ENCODE data around the gene GOLGA6B. TPM values are rescaled to one million over a fixed set of nuclear protein-coding genes. Genes with fewer than 3 reads are reported as not detected.
"Not testable (repeated sequence)": the region's sequence is repeated elsewhere in the genome, so short reads cannot be mapped to it uniquely, and the experiment has no call there.

Gene GOLGA6B
- total and polyA plus RNA-seq, 7 donors: 0.04 TPM; not detected in 6

DNA sequence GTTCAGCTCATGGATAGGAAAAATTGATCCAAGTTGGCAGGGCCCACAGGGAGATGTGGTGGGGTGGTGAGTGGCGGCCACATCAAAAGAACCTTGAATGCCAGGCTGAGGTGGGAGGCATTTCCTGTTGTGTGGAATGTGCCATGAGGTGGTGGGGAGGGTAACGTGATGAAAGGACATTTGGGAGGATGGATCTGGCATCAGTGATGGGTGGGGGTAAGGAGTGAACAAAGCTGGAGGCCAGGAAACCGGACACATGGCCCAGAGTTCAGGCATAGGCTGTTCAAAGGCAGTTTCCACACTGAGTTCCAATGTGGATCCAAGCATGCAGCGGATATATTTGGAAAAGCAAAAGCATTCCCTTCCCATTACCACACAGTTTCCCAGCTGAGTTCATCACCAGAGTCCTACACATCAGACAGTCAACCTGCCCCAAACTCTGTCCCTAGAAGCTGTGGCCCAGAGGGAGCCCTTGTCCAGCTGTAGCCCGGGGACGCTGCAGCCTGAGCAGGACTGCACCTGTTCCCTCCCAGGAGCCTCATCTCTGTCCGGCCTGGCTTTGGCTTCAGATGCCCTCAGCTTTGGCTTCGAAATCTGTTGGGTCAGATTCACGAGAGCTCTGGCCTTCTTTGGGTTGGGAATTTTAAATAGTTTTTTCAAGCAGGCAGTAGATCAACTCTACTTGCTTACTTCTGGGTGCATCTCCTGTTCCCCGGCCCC lies 37.8 kb upstream of the GOLGA6B start:
- ATAC-seq (no peak), DNase-seq (no peak)
- TF ChIP-seq, protein P1, sequence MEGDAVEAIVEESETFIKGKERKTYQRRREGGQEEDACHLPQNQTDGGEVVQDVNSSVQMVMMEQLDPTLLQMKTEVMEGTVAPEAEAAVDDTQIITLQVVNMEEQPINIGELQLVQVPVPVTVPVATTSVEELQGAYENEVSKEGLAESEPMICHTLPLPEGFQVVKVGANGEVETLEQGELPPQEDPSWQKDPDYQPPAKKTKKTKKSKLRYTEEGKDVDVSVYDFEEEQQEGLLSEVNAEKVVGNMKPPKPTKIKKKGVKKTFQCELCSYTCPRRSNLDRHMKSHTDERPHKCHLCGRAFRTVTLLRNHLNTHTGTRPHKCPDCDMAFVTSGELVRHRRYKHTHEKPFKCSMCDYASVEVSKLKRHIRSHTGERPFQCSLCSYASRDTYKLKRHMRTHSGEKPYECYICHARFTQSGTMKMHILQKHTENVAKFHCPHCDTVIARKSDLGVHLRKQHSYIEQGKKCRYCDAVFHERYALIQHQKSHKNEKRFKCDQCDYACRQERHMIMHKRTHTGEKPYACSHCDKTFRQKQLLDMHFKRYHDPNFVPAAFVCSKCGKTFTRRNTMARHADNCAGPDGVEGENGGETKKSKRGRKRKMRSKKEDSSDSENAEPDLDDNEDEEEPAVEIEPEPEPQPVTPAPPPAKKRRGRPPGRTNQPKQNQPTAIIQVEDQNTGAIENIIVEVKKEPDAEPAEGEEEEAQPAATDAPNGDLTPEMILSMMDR (IDR thresholded peaks at IDR 0.05): no peak
- Histone ChIP-seq H3K27me3 (ENCODE audit: insufficient read depth in 3 of 3, low read length in 2 of 3) (no peaks in the 10 kb centered on the region), H3K27ac (no peak overlapping the region), H3K4me3 (no peak overlapping the region), H3K4me1 (no peaks in the 10 kb centered on the region), H3K9me3 (no peaks in the 10 kb centered on the region), H3K36me3 (ENCODE audit: insufficient read depth in 1 of 2, low read depth in 1 of 2) (no peaks in the 10 kb centered on the region)
- 42 to 56% (median 48%) methylated on average over 10 of the region's 10 CpGs for whole genome bisulfite sequencing, 3 donors
- intact Hi-C loops (cut with DNase I): no loop called here

- H3K9me3 ChIP-seq; H3K27ac ChIP-seq; DNase-seq; H3K4me3 ChIP-seq; H3K27me3 ChIP-seq (ENCODE audit: insufficient read depth in 3 of 3, low read length in 2 of 3); H3K36me3 ChIP-seq (ENCODE audit: insufficient read depth in 1 of 2, low read depth in 1 of 2); H3K4me1 ChIP-seq; ATAC-seq; intact Hi-C loops (cut with DNase I): not testable (repeated sequence)
- WGBS, 3 donors: 89 to 96% (median 96%) methylated on average over 4 of the region's 4 CpGs
These were observed 30.6 kb upstream of the GOLGA6B start for GRCh38 chr15:72623854-72624253.

DNA sequence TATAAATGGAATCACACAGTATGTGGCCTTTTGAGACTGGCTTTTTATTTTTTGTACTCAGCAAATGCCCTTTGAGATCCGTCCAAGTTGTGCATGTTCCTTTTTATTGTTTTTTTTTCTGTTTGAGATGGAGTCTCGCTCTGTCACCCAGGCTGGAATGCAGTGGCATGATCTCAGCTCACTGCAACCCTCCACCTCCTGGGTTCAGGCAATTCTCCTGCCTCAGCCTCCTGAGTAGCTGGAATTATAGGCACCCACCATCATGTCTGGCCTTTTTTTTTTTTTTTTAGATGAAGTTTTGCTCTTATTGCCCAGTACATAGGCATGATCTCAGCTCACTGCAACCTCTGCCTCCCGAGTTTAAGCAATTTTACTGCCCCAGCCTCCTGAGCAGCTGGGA lies 28.3 kb upstream of the GOLGA6B start:
- H3K9me3 ChIP-seq; H3K4me1 ChIP-seq; H3K36me3 ChIP-seq (ENCODE audit: insufficient read depth in 1 of 2, low read depth in 1 of 2); ATAC-seq; intact Hi-C loops (cut with DNase I); H3K27me3 ChIP-seq (ENCODE audit: insufficient read depth in 3 of 3, low read length in 2 of 3); DNase-seq; H3K4me3 ChIP-seq; H3K27ac ChIP-seq: not testable (repeated sequence)
- 71 to 75% (median 74%) methylated on average over 3 of the region's 3 CpGs for WGBS, 3 donors

DNA sequence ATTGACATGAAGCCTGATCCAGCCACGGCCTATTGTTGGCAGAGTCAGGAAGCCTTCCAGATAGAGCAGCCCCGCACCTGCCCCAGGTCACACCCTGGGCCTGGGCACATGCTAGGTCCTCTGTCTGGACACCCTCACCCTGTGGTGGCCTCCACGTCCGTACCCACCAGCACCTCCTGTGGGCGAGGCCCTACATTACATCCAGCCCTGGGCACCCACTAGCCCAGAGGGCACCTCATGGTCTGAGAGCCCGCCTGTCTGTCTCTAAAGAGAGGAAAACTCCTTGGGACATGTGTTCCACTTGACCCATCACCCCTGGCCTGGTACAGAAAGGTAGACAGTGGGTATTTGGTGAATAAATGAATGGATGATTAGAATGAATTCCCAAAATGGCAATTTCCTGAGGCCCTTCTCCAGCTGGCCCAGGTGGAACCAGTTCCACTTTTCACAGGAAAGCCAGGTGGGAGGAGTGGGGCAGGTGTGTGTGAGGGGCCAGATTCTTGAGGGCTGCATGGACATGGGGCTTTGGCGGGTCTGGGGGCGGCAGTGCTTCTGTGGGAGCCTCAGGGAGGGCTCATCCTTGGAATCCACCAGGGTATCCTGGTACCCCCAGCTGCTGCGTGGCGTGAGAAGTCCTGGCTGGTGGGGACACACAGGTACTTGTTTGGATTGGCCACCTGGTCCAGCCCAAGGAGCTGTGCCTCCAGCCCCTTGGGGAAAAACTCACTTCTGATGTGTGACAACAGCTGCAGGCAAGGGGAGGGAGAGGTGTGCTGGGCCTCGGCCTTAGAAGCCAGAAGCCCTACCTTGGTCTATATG lies 26.0 kb upstream of the GOLGA6B start:
- WGBS, 3 donors: 83 to 86% (median 85%) methylated on average over 11 of the region's 11 CpGs
- H3K4me1 ChIP-seq: not testable (repeated sequence)

GRCh38 chr15:72629068-72629570 lies 25.4 kb upstream of the GOLGA6B start:
- 77 to 82% (median 81%) methylated on average over 7 of the region's 7 CpGs for WGBS, 3 donors

More for the DNA sequence above, 26.0 kb upstream of the GOLGA6B start:
- H3K36me3 ChIP-seq (ENCODE audit: insufficient read depth in 1 of 2, low read depth in 1 of 2); DNase-seq; ATAC-seq; H3K27me3 ChIP-seq (ENCODE audit: insufficient read depth in 3 of 3, low read length in 2 of 3); H3K27ac ChIP-seq; H3K4me3 ChIP-seq; intact Hi-C loops (cut with DNase I); H3K9me3 ChIP-seq: not testable (repeated sequence)

DNA sequence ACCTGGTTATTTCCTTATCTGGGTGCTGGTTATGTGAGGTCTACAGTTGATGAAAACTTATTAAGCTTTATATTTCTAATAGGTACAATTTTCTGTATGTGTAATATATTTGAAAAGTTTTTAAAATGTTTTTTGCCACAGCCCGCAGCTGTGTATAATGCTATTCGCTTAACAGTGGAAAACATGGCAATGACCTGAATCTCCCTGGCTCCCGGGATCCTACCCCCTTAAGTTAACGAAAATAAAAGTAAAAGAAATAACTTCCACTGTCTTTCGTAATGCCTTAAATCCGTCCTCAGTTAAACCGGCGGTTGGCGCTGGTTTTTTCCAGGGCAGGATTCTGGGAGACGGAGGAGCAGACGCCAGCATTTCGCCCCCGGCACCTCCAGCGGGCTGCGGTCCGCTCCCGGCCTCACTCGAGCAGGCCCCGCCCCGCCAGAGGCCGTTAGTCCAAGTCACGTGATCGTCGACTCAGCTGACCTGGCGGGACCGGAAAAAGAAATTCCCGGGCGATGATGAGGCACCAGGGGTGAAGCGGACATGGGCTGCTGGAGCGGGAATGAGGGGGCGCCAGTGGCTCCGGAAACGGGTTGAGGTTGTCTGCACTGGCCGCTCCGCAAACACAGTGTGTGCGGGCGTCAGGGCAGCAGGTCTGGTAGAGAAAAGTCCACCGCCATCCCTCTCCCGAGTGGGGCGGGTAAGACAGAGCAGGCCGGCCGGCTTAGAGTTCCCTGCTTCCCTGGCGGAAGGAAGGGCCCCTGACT lies 17.8 kb upstream of the GOLGA6B start:
- H3K4me1 ChIP-seq; H3K27me3 ChIP-seq (ENCODE audit: insufficient read depth in 3 of 3, low read length in 2 of 3); H3K36me3 ChIP-seq (ENCODE audit: insufficient read depth in 1 of 2, low read depth in 1 of 2); intact Hi-C loops (cut with DNase I); H3K9me3 ChIP-seq: not testable (repeated sequence)
- peak; percentile 93 to 97 (median 95) for ATAC-seq
- peak; percentile 86 to 90 for DNase-seq
- Histone ChIP-seq H3K4me3 (peak overlapping the region; percentile 58), H3K27ac (peak overlapping the region; percentile 55)
- 0 to 2% (median 1%) methylated on average over 7 to 22 of the region's 43 CpGs for WGBS, 3 donors

More at GRCh38 chr15:72629068-72629570, 25.4 kb upstream of the GOLGA6B start:
- H3K4me3 ChIP-seq; H3K9me3 ChIP-seq; H3K27me3 ChIP-seq (ENCODE audit: insufficient read depth in 3 of 3, low read length in 2 of 3); ATAC-seq; H3K36me3 ChIP-seq (ENCODE audit: insufficient read depth in 1 of 2, low read depth in 1 of 2); intact Hi-C loops (cut with DNase I); H3K4me1 ChIP-seq; DNase-seq; H3K27ac ChIP-seq: not testable (repeated sequence)

DNA sequence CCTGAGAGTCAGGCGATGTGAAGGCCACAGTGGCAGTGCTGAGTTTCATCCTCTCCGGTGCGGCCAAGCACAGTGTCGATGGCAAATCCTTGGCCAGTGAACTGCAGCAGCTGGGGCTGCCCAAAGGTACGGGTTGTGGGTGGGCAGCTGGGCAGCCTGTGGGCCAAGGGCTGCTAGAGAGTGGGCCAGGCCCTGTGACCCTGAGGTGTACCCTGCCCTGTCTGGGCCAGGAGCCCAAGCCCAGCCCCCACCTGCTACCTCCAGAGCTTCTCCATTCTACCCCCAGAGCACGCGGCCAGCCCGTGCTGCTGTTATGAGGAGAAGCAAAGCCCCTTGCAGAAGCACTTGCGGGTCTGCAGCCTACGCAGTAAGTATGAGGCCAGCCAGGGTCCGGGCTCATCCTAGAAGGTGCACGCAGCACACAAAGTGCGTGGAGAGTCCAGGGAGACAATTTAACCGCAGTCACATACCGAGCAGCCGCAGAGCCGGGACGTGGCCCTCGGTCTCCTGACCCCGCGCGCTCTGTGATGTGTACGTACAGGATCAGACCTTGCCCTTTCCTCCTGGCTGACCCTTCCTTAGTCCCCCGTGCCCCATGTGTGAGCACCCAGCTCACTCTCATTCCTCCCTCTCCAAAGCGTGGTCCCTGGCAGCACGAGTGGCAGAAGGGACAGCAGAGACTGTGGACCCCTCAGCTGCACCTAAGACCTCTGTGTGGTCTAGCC lies 14.6 kb upstream of the GOLGA6B start:
- H3K36me3 ChIP-seq (ENCODE audit: insufficient read depth in 1 of 2, low read depth in 1 of 2); H3K27me3 ChIP-seq (ENCODE audit: insufficient read depth in 3 of 3, low read length in 2 of 3); DNase-seq; H3K27ac ChIP-seq; H3K9me3 ChIP-seq; ATAC-seq; H3K4me1 ChIP-seq; intact Hi-C loops (cut with DNase I); H3K4me3 ChIP-seq: not testable (repeated sequence)
- WGBS, 3 donors: no CpG with 5 or more reads among the region's 26 CpGs

- H3K36me3 ChIP-seq (ENCODE audit: insufficient read depth in 1 of 2, low read depth in 1 of 2); H3K4me3 ChIP-seq; ATAC-seq; H3K27me3 ChIP-seq (ENCODE audit: insufficient read depth in 3 of 3, low read length in 2 of 3); intact Hi-C loops (cut with DNase I); H3K4me1 ChIP-seq; H3K9me3 ChIP-seq; DNase-seq; H3K27ac ChIP-seq: not testable (repeated sequence)
- no CpG with 5 or more reads among the region's 2 CpGs for WGBS, 3 donors
These were observed 12.2 kb upstream of the GOLGA6B start for GRCh38 chr15:72642271-72642670.

GRCh38 chr15:72648631-72649253 lies 5.8 kb upstream of the GOLGA6B start:
- WGBS, 3 donors: 78% methylated on average over 8 of the region's 10 CpGs
- intact Hi-C loops (cut with DNase I); H3K9me3 ChIP-seq; H3K27ac ChIP-seq; H3K27me3 ChIP-seq (ENCODE audit: insufficient read depth in 3 of 3, low read length in 2 of 3); H3K4me1 ChIP-seq; DNase-seq; H3K4me3 ChIP-seq; ATAC-seq; H3K36me3 ChIP-seq (ENCODE audit: insufficient read depth in 1 of 2, low read depth in 1 of 2): not testable (repeated sequence)
